Liver (tissue), 9 donors: ENCODE results near the gene CPS1. TPM values are rescaled to one million over a fixed set of nuclear protein-coding genes. Genes with fewer than 3 reads are reported as not detected.

Source experiments
- DNase-seq: peaks from one replicate; pipeline ENCODE4 v3.0.0-alpha.2; 2017; ENCODE audit warnings: low spot score
- H3K27ac ChIP-seq, 2 donors: one replicate each; pipeline ENCODE4 v1.7.0; 2013; ENCODE audit warnings: inconsistent platforms in 2 of 2, low read length in 2 of 2, control low read depth in 1 of 2, low read depth in 1 of 2, mild to moderate bottlenecking in 1 of 2
- H3K27me3 ChIP-seq, 4 donors: one replicate each; pipeline versions ENCODE4 v1.6.1 to v1.7.0; 2013; ENCODE audit warnings: low read length in 3 of 4, inconsistent platforms in 1 of 4, mild to moderate bottlenecking in 1 of 4, moderate library complexity in 1 of 4; ENCODE audit not compliant: control insufficient read depth in 4 of 4, insufficient read depth in 4 of 4
- H3K36me3 ChIP-seq, 4 donors: one replicate each; pipeline versions ENCODE4 v1.6.1 to v1.7.0; 2013; ENCODE audit warnings: low read length in 3 of 4, mild to moderate bottlenecking in 3 of 4, low read depth in 1 of 4, moderate library complexity in 1 of 4; ENCODE audit not compliant: control insufficient read depth in 4 of 4, insufficient read depth in 3 of 4
- H3K4me1 ChIP-seq, 4 donors: one replicate each; pipeline versions ENCODE4 v1.6.1 to v1.7.0; 2013; ENCODE audit warnings: low read length in 3 of 4, mild to moderate bottlenecking in 3 of 4, moderate library complexity in 1 of 4; ENCODE audit not compliant: control insufficient read depth in 4 of 4, insufficient read depth in 4 of 4
- H3K4me3 ChIP-seq, 3 donors: one replicate each; pipeline versions ENCODE4 v1.6.1 to v1.7.0; 2013; ENCODE audit warnings: low read length in 3 of 3, control low read depth in 1 of 3, low read depth in 1 of 3, mild to moderate bottlenecking in 1 of 3
- H3K9ac ChIP-seq, 2 donors: one replicate each; pipeline ENCODE4 v1.7.0; 2013; ENCODE audit warnings: low read length in 2 of 2, mild to moderate bottlenecking in 2 of 2, moderate library complexity in 2 of 2, control low read depth in 1 of 2, low read depth in 1 of 2
- H3K9me3 ChIP-seq, 4 donors: one replicate each; pipeline versions ENCODE4 v1.6.1 to v1.7.0; 2013; ENCODE audit warnings: low read length in 3 of 4; ENCODE audit not compliant: control insufficient read depth in 4 of 4
- EGR1 ChIP-seq, 2 donors: IDR thresholded peaks; 2 replicates each; pipeline ENCODE4 v1.6.1; 2016 to 2018; ENCODE audit warnings: antibody characterized with exemption in 2 of 2, low read depth in 2 of 2
- FOXA1 ChIP-seq: IDR thresholded peaks from 2 replicates; pipeline ENCODE4 v1.6.1; 2016; ENCODE audit warnings: antibody characterized with exemption
- HNF4A ChIP-seq, 2 donors: conservative IDR thresholded peaks; 2 replicates each; pipeline ENCODE4 v1.6.1; 2016; ENCODE audit warnings: antibody characterized with exemption in 2 of 2, mild to moderate bottlenecking in 2 of 2
- HNF4G ChIP-seq: IDR thresholded peaks from 2 replicates; pipeline ENCODE4 v1.6.1; 2016; ENCODE audit warnings: antibody characterized with exemption
- JUND ChIP-seq, 2 donors: IDR thresholded peaks; 2 replicates each; pipeline ENCODE4 v1.6.1; 2016; ENCODE audit warnings: antibody characterized with exemption in 2 of 2
- RAD21 ChIP-seq, 2 donors: IDR thresholded peaks; 2 replicates each; pipeline ENCODE4 v1.6.1; 2016; ENCODE audit warnings: antibody characterized with exemption in 2 of 2, mild to moderate bottlenecking in 2 of 2
- REST ChIP-seq: IDR thresholded peaks from 2 replicates; pipeline ENCODE4 v1.6.1; 2016; ENCODE audit warnings: antibody characterized with exemption, mild to moderate bottlenecking
- RXRA ChIP-seq, 2 donors: IDR thresholded peaks; 2 replicates each; pipeline ENCODE4 v1.6.1; 2017 to 2018; ENCODE audit warnings: antibody characterized with exemption in 2 of 2, mild to moderate bottlenecking in 1 of 2
- SP1 ChIP-seq: IDR thresholded peaks from 2 replicates; pipeline ENCODE4 v1.6.1; 2018; ENCODE audit warnings: antibody characterized with exemption, mild to moderate bottlenecking
- TAF1 ChIP-seq: conservative IDR thresholded peaks from 2 replicates; pipeline ENCODE4 v1.6.1; 2016; ENCODE audit warnings: antibody characterized with exemption, mild to moderate bottlenecking
- YY1 ChIP-seq: IDR thresholded peaks from 2 replicates; pipeline ENCODE4 v1.6.1; 2016; ENCODE audit warnings: antibody characterized with exemption, mild to moderate bottlenecking
- WGBS: extraction: QIAGEN DNeasy Blood & Tissue Kit; methylation state at CpG from one replicate; pipeline ENCODE4 v1.1.7; 2013; 5-methylcytosine and 5-hydroxymethylcytosine counted together
- polyA plus RNA-seq, 2 donors: library from polyadenylated mRNA; stranded (reverse) in 1 of 2; unstranded in 1 of 2; fragments of 200-250 nt in 1 of 2; fragments of >200 nt in 1 of 2; fragmentation: Nextera tagmentation in 1 of 2; extraction: Ambion mirVana in 1 of 2; gene quantifications; one replicate each; pipeline versions ENCODE4 v1.2.1 to v1.2.3, GENCODE V29; 2013 to 2015
- total RNA-seq, 2 donors: library from RNA; depleted of rRNA; stranded (reverse); fragments of >200 nt; gene quantifications; one replicate each; pipeline ENCODE4 v1.2.3, GENCODE V29; 2014
- TF ChIP-seq, protein P1 (sequence below): fragments of 150-350 bp; IDR thresholded peaks from 2 replicates; pipeline ENCODE4 v1.5.1; 2017; ENCODE audit warnings: improper control_type of control experiment, low read depth, low read length; ENCODE audit not compliant: missing input control
- TF ChIP-seq, protein P2 (sequence below): IDR thresholded peaks from 2 replicates; pipeline ENCODE4 v1.6.1; 2016; ENCODE audit warnings: antibody characterized with exemption
- donor health status: healthy.
- donor health status: healthy.
- donor health status: healthy.
- donor health status: healthy.
- donor health status: healthy.

The CPS1 gene
- total and polyA plus RNA-seq, 4 donors = 469 to 930 (median 575) TPM

- Histone ChIP-seq H3K9ac (no peak overlapping the region), H3K36me3 (peaks cover 0 to 3% (median 0%) of the 10 kb centered on the region in 4 donors), H3K4me3 (no peak overlapping the region), H3K4me1 (peaks cover 0 to 24% (median 7%) of the 10 kb centered on the region in 4 donors), H3K9me3 (no peaks in the 10 kb centered on the region), H3K27ac (no peak overlapping the region), H3K27me3 (no peaks in the 10 kb centered on the region)
- no peak for DNase-seq
- TF ChIP-seq JUND (IDR thresholded peaks at IDR 0.05) (no peak), REST (no peak), RXRA (IDR thresholded peaks at IDR 0.05) (no peak), HNF4A (conservative IDR thresholded peaks at IDR 0.05) (no peak), RAD21 (IDR thresholded peaks at IDR 0.05) (no peak), EGR1 (IDR thresholded peaks at IDR 0.05; ENCODE audit: low read depth in 2 of 2) (no peak), YY1 (no peak), SP1 (no peak), TAF1 (no peak), FOXA1 (no peak)
These were observed 844 bp upstream of the CPS1 start for GRCh38 chr2:210555555-210555954.

DNA sequence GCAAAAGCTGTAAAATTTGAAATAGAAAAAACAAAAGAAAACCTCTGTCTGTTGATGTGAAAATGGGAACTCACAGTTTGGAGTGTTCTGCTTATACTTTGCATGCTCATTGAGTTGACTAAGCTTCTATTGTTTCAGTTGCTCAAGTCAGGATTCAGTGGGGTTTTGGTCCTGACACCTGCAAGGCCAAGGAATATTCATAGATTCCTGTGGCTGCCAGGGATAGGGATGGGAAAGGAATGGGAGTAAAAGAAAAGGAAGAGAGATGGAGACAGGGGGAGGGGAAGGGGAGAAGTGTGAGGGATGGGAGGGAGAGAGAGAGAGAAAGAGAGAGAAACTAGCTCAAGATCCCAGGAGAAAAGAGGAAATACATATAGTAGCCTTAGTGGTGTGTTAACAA, 1.3 kb downstream of the CPS1 start:
- TF ChIP-seq, protein P1, sequence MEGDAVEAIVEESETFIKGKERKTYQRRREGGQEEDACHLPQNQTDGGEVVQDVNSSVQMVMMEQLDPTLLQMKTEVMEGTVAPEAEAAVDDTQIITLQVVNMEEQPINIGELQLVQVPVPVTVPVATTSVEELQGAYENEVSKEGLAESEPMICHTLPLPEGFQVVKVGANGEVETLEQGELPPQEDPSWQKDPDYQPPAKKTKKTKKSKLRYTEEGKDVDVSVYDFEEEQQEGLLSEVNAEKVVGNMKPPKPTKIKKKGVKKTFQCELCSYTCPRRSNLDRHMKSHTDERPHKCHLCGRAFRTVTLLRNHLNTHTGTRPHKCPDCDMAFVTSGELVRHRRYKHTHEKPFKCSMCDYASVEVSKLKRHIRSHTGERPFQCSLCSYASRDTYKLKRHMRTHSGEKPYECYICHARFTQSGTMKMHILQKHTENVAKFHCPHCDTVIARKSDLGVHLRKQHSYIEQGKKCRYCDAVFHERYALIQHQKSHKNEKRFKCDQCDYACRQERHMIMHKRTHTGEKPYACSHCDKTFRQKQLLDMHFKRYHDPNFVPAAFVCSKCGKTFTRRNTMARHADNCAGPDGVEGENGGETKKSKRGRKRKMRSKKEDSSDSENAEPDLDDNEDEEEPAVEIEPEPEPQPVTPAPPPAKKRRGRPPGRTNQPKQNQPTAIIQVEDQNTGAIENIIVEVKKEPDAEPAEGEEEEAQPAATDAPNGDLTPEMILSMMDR = no peak
- TF ChIP-seq HNF4G = no peak
- Histone ChIP-seq H3K4me1 (peaks cover 0 to 19% (median 10%) of the 10 kb centered on the region in 4 donors), H3K9ac (peak overlapping the region; percentile 63 to 92), H3K9me3 (no peaks in the 10 kb centered on the region), H3K4me3 (peak overlapping the region; percentile 66 to 92 (median 89)), H3K36me3 (peaks cover 0 to 3% (median 0%) of the 10 kb centered on the region in 4 donors), H3K27me3 (no peaks in the 10 kb centered on the region), H3K27ac (peak overlapping the region; percentile 26 to 76)
- no peak for DNase-seq

DNA sequence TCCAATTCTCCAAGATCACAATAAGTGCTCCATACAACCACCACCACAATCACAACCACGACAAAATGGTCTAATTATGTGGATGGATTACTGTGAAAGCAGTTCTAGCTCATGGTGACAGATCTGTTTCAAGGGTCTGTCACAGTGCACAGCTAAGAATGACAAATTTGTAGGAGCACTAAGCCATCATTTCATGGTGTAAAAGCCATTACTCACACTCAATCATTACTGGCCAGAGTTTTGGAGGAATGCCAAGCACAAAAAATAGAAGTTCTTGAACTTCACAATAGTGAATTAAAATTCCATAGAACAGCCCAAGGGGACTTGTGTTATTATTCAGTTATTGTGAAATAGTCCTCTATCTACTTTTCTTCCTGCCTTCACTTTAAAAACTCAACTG, 2.3 kb downstream of the CPS1 start:
- Histone ChIP-seq H3K9ac (peak overlapping the region; percentile 56 to 92), H3K4me1 (peaks cover 0 to 28% (median 12%) of the 10 kb centered on the region in 4 donors), H3K4me3 (peak overlapping the region; percentile 66 to 92 (median 89)), H3K27ac (peak overlapping the region; percentile 51 to 76), H3K9me3 (no peaks in the 10 kb centered on the region), H3K36me3 (peaks cover 0 to 5% (median 1%) of the 10 kb centered on the region in 4 donors), H3K27me3 (no peaks in the 10 kb centered on the region)
- TF ChIP-seq, protein P2, sequence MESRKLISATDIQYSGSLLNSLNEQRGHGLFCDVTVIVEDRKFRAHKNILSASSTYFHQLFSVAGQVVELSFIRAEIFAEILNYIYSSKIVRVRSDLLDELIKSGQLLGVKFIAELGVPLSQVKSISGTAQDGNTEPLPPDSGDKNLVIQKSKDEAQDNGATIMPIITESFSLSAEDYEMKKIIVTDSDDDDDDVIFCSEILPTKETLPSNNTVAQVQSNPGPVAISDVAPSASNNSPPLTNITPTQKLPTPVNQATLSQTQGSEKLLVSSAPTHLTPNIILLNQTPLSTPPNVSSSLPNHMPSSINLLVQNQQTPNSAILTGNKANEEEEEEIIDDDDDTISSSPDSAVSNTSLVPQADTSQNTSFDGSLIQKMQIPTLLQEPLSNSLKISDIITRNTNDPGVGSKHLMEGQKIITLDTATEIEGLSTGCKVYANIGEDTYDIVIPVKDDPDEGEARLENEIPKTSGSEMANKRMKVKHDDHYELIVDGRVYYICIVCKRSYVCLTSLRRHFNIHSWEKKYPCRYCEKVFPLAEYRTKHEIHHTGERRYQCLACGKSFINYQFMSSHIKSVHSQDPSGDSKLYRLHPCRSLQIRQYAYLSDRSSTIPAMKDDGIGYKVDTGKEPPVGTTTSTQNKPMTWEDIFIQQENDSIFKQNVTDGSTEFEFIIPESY = no peak
- TF ChIP-seq TAF1 (peak; percentile 15), HNF4A (conservative IDR thresholded peaks at IDR 0.05) (no peak), YY1 (peak; percentile 85), HNF4G (no peak), RXRA (IDR thresholded peaks at IDR 0.05) (no peak)
- DNase-seq = no peak
- 15% methylated on average over 1 of the region's 1 CpG for WGBS
